ENCODE results near the gene KAZN.

GRCh38 chr1:14723401-14723800, 124.9 kb downstream of the KAZN start:
- TF ChIP-seq, protein P1, sequence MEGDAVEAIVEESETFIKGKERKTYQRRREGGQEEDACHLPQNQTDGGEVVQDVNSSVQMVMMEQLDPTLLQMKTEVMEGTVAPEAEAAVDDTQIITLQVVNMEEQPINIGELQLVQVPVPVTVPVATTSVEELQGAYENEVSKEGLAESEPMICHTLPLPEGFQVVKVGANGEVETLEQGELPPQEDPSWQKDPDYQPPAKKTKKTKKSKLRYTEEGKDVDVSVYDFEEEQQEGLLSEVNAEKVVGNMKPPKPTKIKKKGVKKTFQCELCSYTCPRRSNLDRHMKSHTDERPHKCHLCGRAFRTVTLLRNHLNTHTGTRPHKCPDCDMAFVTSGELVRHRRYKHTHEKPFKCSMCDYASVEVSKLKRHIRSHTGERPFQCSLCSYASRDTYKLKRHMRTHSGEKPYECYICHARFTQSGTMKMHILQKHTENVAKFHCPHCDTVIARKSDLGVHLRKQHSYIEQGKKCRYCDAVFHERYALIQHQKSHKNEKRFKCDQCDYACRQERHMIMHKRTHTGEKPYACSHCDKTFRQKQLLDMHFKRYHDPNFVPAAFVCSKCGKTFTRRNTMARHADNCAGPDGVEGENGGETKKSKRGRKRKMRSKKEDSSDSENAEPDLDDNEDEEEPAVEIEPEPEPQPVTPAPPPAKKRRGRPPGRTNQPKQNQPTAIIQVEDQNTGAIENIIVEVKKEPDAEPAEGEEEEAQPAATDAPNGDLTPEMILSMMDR (IDR thresholded peaks at IDR 0.05; ENCODE audit: low read depth, low read length, poor library complexity, severe bottlenecking), result no peak
- no peak for TF ChIP-seq EZH2phosphoT487 (IDR thresholded peaks at IDR 0.05; ENCODE audit: borderline replicate concordance, low read length)
